Dermis microvascular lymphatic vessel endothelial cell (primary cell): ENCODE data around the gene PFKFB3. TPM values are rescaled to one million over a fixed set of nuclear protein-coding genes. Genes with fewer than 3 reads are reported as not detected.
"Not testable (repeated sequence)": the region's sequence is repeated elsewhere in the genome, so short reads cannot be mapped to it uniquely, and the experiment has no call there.

Experiments used
- DNase-seq, 2 donors: peaks; one replicate each; pipeline versions ENCODE4 v3.0.0 to v3.0.0-alpha.2; 2010; ENCODE audit warnings: low read depth in 2 of 2
- total RNA-seq: library from RNA; depleted of rRNA; stranded (reverse); fragments of >200 nt; gene quantifications from 2 replicates; pipeline ENCODE4 v1.2.1, GENCODE V29; 2014

The PFKFB3 gene
- total RNA-seq, 1 donor from 2014 or later = 24.5 TPM

DNA sequence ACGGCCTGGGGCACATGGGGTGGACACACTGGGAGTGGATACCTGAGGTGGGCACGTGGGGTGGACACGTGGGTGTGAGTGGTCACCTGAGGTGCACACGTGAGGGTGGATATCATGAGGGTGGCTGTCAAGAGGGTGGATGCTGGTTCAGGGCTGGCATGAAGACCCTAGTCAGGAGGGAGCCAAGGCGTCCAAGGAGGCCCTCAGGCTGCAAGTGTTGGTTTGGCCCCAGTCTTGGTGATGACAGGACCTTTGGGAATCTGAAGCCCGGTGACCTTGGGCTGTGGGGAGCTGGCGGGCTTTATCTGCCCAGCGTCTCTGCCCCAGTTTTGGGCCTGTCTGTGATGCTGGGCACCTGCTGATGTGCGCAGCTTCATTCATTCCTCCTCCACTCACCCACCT lies 24.9 kb upstream of the PFKFB3 start:
- DNase-seq = no peak

DNA sequence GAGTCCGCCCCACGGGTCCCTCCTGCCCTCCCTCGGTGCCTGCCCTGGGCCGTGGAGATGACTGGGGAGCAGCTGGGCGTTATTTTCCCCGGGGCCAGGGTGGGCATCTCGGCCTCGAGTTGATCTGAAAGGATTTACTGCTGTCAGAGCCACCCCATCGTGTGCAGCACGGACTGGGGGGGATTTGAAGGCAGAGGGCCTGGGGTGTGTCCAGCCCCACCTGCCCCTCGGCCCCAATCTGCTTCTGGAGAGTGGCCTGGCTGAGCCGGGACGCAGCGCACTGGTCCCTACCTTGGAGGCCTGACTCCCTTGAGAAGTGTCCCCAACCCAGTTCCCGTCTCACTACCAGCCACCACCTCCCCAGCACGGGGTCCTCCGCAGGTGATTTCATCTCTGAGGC lies 24.2 kb upstream of the PFKFB3 start:
- no peak for DNase-seq

DNA sequence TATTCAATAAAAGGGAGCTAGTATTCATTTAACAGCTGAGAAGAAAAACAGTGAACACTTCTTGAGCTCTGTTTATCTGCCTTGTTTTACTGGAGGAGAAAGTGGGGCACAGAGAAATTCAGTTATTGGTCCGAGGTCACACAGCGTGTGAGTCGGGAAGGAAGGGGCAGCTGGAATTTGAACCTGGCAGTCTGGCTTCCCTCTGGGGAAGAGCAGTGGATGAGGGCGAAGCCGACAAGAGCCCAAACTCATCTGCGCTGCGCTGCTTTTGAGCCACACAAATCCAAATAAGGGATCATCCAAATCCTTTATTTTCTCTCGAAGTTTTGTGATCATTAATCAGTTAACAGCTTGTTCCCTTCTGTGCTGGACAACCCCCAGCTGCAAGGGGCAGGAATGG lies 23.7 kb upstream of the PFKFB3 start:
- DNase-seq = no peak

DNA sequence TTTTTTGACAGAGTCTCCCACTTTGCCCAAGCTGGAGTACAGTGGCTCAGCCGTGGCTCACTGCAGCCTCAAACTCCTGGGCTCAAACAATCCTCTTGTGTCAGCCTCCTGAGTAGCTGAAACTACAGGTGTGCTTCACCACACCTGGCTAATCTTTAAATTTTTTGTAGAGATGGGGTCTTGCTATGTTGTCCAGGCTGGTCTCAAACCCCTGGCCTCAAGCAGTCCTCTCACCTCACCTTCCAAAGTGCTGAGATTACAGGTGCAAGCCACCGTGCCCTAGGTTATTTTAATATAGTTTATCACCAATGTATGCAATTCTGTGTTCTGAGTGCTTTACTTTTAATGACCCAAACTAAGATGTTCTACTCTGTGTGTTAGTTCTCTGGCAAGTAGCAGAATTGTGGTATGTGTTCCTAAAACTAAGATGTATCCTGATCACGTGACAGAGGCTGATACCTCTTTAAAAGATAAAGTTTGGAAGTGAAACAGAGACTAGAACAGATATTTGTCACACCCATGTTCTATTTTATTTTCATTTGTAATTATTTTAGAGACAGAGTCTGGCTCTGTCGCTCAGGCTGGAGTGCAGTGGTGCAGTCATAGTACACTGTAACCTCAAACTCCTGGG lies 22.1 kb upstream of the PFKFB3 start:
- no peak for DNase-seq

DNA sequence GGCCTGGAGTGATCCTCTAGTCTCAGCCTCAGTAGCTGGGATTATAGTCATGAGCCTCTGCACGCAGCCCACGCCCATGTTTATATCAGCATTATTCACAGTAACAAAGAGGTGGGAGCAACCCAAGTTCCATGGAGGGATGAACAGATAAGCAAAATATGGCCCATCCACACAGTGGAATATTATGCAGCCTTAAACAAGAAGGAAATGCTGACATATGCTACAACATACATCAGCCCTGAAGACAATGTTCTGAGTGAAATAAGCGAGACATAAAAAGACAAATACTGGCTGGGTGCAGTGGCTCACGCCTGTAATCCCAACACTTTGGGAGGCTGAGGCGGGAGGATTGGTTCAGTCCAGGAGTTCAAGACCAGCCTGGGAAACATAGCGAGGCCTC lies 21.5 kb upstream of the PFKFB3 start:
- DNase-seq = no peak

DNA sequence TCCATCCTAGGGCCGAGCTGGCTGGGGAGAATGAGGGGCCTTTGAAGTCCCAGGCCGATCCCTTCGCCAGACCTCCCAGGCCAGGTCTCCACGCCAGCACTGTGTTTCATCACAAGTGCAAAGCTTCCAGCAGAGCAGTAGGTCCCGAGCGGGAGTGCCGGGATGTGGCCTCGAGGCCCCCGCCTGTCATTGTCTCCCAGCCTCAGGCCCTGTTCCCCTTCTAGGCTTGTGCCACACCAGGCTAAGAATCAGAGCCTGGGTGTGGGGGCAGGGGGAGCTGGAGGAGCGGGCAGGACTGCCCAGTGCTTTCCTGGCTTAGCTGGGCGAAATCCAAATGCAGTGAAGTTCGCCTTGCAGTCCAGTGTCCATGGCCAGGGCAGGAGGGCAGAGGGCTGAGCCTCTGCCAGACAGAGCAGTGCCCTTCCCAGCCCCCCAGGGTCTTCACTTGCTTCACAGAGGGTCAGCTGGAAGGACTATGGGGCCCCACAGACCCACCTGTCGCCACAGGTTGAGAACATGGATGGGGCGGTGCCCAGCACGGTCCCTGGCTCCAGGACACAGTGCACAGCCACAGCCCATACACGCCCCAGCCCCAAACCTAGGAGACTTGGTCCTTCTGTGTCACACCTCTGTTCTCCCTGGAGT lies 20.2 kb upstream of the PFKFB3 start:
- DNase-seq = no peak

DNA sequence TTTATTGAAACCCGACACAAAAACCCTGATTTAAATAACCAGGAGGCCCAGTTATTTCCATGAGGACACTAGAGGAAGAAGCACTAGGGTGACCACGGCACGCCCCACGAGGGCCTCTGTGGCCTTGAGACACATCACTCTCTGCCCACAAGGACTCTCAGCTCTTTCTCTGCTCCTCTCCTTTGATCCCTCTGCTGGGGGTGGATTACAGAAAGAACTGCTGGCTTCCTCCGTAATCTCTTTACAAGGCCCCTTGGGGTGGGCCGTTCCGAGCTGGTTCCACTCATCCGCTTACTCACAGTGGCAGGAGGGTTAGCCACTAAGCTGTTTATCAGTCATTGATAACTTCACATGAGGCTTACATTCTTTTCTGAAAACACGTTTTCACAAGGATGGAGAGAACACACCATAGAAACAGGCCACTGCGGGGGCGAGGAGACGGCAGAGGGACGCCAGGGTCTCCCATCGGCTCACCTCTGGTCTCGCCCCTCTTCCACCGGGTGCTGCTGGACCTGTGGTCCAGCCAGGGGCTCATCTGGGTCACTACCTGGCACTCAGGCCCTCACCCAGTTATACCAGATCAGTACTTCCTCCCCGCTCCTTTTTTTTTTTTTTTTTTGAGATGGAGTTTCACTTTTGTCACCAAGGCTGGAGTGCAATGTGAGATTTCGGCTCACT lies 17.6 kb upstream of the PFKFB3 start:
- DNase-seq = no peak

DNA sequence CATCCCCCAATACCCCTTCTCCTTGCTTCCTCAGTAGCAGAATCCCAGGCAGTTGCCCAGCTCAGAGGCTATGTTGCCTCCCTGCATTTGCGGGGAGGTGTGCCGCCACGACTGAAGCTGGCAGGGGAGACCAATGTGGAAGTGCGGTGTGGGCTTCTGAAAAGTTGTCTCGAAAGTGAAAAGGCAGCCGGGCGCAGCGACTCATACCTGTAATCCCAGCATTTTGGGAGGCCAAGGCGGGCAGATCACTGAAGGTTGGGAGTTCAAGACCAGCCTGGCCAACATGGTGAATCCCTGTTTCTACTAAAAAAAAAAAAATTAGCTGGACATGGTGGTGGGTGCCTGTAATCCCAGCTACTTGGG lies 15.9 kb upstream of the PFKFB3 start:
- no peak for DNase-seq

DNA sequence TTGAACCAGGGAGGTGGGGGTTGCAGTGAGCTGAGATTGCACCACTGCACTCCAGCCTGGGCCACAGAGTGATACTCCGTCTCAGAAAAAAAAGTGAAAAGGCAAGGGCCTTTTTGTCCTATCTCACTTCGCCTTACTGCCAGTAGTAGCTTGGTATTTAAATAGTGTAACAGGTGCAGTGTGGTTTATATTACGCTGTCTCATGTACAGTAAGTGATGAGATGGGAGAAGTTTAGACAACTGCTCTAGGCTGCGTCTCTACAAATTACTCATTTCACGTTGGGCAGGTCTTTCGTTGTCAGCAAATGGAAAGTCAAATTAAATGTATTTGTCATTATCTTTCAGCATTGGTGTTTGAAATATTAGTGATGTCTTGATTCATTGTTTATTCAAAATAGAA lies 15.5 kb upstream of the PFKFB3 start:
- no peak for DNase-seq

DNA sequence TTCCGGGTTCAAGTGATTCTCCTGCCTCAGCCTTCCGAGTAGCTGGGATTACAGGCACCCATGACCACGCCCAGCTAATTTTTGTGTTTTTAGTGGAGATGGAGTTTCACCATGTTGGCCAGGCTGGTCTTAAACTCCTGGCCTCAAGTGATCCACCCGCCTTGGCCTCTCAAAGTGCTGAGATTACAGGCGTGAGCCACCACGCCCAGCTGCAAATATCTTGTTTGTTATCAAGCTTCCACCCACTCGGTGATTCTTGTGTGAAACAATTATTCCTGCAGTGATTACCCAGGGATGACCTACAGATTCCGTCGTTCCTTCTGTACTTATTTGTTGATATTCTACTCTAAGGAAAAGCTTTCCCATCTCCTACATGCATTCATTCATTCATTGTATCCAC lies 12.7 kb upstream of the PFKFB3 start:
- DNase-seq = not testable (repeated sequence)

DNA sequence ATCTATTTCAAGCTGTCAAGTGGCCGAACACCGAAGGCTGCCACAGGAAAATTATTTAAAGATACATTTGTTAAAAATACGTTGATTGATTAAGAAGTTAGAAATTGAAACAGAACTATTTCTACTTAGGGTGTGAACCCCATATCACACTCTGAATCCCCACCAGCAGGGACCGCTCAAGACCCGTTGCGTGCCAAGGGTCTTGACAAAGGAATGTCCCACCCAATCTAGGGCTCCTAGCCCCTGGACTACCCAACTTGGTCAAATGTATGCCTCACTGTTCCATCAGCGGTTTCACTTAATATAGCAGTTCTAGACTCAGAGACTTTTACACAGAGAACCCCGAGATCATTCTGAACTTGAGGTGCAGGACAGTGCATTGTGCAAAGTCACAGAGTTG lies 11.6 kb upstream of the PFKFB3 start:
- no peak for DNase-seq

DNA sequence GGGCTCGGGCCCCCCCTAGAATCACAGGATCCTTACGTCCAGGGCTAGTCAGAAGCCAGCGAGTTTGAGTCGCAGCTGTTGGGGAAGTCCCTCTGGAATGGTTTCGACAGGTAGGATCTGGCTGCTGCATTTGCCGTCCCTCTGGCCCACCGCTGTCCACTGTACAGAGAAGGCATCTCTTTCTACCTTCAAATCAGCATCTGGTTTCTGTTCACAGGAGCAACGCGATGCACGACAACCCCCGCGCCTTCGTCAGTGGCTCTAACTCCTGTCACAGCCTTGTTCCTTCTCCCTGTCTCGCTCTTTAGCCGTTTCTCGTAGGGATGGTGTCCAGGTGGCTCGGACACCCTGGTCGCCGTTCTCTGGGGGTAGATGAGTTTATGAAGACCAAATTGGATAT lies 11.2 kb upstream of the PFKFB3 start:
- DNase-seq = no peak

DNA sequence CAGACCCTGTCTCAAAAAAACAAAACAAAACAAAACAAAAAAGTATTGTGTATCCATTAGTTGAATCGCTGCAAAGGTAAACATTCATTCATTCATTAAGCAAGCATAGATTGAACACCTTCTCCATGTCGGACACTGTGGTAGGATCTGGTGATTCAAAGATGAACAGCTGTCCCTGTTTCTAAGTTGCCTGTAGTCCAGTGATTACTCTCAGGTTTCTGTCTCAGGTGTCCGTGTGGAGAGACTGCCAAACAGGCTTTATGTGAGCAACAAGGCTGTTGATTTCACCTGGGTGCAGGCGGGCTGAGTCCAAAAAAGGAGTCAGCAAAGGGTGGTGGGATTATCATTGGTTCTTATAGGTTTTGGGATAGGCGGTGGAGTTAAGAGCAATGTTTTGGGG lies 9.4 kb upstream of the PFKFB3 start:
- DNase-seq = not testable (repeated sequence)

DNA sequence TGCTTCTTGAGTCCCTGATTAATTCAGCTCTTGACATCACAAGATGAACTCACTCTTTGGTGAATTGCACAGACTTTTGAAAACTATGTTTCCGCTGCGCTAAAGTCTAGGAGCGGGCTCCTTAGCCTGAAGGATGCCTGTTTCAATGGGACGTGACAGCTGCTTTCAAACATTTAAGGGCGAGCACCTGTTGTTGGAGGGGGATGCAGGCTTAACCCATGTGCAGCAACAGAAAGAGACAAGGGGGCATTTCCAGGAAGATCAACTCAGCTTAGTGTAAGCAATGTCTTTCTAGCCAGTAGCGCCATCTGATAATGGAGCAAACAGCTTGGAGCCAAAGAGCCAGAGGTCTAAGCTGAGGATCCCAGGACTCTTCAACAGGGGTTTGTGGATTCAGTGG lies 8.4 kb upstream of the PFKFB3 start:
- DNase-seq = no peak

DNA sequence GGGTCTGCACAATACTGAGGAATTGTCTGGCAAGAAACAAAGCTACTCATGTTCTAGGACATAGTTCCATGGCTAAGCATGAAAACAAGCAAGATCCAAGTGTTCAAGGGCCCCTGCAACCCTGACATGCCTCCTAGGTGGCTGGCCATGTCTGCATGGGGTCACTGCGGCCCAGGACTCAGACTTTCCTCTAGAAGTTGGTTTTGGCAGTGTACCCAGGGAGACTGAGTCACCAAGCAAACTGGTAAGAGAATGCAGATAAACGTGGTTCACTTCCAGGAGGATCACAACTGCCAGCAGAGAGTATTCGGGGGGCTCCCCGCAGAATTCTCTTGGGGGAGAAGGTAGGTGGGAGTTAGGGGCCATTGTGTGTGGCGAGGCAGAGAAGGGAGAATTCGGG lies 7.4 kb upstream of the PFKFB3 start:
- peak in 1 of 2 donors; percentile 72 for DNase-seq

DNA sequence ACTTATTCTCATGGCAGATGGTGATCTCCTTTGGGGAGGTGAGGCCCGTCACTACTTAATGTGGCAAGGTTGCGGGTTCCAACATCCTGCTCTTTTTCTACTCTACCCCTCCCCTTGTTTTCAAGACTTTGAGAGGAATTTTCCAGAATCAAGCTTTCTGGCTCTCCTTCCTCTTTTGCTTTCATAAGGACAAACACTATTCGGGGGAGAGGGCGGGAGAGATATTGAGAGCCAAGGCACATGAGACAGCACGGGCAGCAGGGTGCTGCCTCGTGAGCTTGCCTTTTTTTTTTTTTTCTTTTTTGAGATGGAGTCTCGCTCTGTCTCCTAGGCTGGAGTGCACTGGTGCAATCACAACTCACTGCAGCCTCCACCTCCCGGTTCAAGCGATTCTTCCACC lies 6.9 kb upstream of the PFKFB3 start:
- no peak for DNase-seq

DNA sequence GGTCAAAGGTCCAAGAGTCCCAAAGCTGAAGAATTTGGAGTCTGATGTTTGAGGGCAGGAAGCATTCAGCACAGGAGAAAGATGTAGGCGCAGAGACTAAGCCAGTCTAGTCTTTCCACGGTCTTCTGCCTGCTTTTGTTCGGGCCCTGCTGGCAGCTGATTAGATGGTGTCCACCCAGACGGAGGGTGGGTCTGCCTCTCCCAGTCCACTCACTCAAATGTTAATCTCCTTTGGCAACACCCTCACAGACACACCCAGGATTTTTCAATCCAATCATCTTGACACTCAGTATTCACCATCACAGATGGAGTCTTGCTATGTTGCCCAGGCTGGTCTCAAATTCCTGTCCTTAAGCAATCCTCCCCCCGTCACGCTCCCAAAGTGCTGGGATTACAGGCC lies 6.2 kb upstream of the PFKFB3 start:
- not testable (repeated sequence) for DNase-seq

DNA sequence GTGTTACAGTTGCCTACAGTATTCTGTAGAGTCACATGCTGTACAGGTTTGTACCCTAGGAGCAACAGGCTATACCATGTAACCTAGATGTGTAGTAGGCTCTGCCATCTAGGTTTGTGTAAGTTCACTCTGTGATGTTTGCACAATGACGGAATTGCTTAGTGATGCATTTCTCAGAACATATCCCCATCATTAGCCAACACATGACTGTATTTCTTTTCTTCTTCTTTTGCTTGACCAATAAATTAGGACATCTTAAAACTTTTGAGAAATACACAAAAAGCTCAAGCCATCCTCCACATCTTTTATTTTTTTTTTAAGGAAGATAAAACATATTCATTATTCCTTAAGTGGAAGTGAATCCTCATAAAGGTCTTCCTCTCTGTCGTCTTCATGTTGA lies 5.4 kb upstream of the PFKFB3 start:
- no peak for DNase-seq

DNA sequence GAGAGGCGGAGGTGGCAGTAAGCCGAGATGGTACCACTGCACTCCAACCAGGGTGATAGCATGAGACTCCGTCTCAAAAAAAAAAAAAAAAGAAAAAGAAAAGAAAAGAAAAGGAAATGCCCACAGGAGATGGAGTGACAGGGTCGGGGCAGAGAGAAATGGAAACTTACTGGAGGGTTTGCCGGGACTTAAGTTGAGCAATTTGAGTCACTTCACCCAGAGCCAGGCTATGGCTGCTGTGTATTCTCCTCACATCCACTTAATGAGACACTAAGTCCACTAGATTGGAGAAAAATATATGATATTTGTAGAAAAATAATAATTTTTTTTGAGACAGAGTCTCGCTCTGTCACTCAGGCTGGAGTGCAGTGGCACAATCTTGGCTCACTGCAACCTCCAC lies 4.6 kb upstream of the PFKFB3 start:
- DNase-seq = no peak

DNA sequence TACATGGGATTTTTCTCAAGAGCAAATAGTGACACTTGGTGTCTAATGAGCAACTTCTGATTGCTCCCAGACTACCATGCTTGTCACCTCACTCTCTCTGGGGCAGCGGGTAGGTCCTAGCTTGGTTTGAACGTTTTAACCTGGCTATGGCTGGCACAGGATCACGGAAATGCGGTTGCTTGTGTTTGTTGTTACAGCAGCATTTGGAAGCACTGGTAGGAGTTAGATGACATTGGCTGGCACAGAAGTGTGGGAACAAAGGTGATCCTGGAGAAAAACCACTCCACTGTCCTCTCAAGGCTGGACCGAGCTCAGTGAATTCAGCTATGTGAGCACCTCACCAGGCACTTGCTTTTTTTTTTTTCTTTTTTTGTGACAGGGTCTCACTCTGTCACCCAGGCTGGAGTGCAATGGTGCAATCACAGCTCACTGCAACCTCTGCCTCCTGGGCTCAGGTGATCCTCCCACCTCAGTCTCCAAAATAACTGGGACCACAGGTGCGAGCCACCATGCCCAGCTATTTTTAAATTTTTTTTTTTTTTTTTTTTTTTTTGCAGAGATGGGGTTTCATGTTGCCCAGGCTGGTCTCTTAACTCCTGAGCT lies 3.5 kb upstream of the PFKFB3 start:
- DNase-seq = no peak

DNA sequence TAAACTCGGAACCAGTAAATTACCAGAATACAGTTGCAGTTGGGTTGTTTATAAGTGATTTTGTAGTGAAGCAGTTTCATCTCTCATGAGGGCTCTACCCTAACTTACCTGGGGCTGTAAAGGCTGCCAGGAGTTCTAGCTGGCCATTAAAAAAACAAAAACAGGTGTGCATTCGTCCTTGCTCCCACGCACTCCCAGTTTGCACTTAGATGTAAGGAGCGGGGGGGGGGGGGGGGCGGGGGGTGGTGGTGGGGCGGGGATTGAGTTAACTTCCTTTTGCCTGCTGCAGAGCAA lies 2.3 kb upstream of the PFKFB3 start:
- no peak for DNase-seq

DNA sequence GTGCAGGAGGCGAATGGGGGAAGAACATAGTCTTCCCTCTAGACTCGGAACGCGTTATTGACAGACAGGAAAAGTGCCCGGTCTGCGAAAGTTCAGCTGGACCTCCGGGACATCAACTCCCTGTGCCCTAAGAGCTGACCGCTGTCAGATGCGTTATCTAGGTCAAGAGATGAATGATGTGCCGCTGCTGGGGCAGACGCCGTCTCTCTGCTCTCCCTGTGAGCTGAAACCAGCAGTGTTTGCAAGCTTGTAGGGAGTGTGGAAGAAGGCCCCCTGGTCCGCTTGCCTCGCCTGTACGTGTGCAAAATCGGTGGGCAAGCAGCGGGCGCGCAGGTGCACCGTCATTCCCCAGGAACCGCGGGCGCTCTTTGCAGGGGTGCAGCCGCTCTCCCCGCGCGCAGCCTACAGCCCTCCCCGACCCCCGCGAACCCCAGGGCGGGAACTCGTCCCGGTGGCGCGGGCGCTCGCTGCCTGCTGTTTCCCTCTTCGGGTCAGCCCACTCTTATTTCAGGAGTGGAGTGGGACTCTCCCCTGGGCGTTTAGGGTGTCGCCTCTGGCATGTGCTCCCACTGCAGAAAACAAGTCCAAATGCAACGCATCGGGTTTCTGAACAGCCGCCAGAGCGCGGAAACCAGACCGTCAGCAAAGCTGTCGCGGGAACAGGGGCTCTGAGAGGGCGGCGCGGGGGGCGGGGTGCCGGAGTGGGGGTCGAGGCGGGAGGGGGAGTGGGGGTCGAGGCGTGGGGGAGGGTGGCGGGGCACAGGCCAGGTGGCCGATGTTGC lies 1.8 kb upstream of the PFKFB3 start:
- DNase-seq = peak in 1 of 2 donors; percentile 42
